Uterus (tissue), 4 donors: ENCODE data around the gene MCRIP1. TPM values are rescaled to one million over a fixed set of nuclear protein-coding genes. Genes with fewer than 3 reads are reported as not detected.

Source experiments
- DNase-seq, 2 donors: peaks; one replicate each; pipeline ENCODE4 v3.0.0-alpha.2; 2019 to 2020
- H3K27ac ChIP-seq, 2 donors: fragments of 200-600 bp; sonication (generic); 1 replicate in 1 of 2; 2 replicates in 1 of 2; pipeline ENCODE4 v1.5.1; 2016 to 2018
- H3K27me3 ChIP-seq, 2 donors: fragments of 200-600 bp; sonication (generic); one replicate each; pipeline ENCODE4 v1.5.1; 2018 to 2019; ENCODE audit warnings: control low read depth in 1 of 2
- H3K36me3 ChIP-seq, 2 donors: fragments of 200-600 bp; sonication (generic); one replicate each; pipeline ENCODE4 v1.5.1; 2019; ENCODE audit warnings: control low read depth in 1 of 2
- H3K4me1 ChIP-seq, 2 donors: fragments of 200-600 bp; sonication (generic); one replicate each; pipeline ENCODE4 v1.5.1; 2018 to 2019; ENCODE audit warnings: control low read depth in 1 of 2
- H3K4me3 ChIP-seq, 2 donors: fragments of 200-600 bp; sonication (generic); 1 replicate in 1 of 2; 2 replicates in 1 of 2; pipeline ENCODE4 v1.5.1; 2018 to 2019; ENCODE audit warnings: mild to moderate bottlenecking in 1 of 2
- H3K9me3 ChIP-seq, 2 donors: fragments of 200-600 bp; sonication (generic); one replicate each; pipeline ENCODE4 v1.5.1; 2019; ENCODE audit warnings: control low read depth in 1 of 2
- CTCF ChIP-seq, 4 experiments: fragments of 200-600 bp in 2 of 4; fragments of 450-650 bp in 2 of 4; sonication (generic) in 2 of 4; IDR thresholded peaks; one replicate each; pipeline ENCODE4 v1.5.1; 2016 to 2019; ENCODE audit warnings: antibody characterized with exemption in 4 of 4, mild to moderate bottlenecking in 2 of 4, moderate library complexity in 1 of 4
- POLR2A ChIP-seq, 2 donors: fragments of 450-650 bp; IDR thresholded peaks; one replicate each; pipeline ENCODE4 v1.6.1; 2016; ENCODE audit warnings: antibody characterized with exemption in 2 of 2, mild to moderate bottlenecking in 1 of 2, moderate library complexity in 1 of 2
- intact Hi-C: fragments of 100-400 bp; cut with DNase I; formaldehyde crosslinking; loops from one replicate; pipeline ENCODE4 v1.15.1; 2023; ENCODE audit warnings: low total_unique reads
- total RNA-seq, 4 donors: library from RNA; depleted of rRNA in 3 of 4; stranded (reverse); fragments of >200 nt in 3 of 4; gene quantifications; one replicate each; pipeline versions ENCODE4 v1.1.0 to v1.2.4, GENCODE V29; 2014 to 2023
- donor health status: DM: yes; HTN: yes; CAD: no.

MCRIP1 gene
- total RNA-seq, 4 donors from 2014 or later, result 30.5 to 92.6 (median 61.3) TPM

DNA sequence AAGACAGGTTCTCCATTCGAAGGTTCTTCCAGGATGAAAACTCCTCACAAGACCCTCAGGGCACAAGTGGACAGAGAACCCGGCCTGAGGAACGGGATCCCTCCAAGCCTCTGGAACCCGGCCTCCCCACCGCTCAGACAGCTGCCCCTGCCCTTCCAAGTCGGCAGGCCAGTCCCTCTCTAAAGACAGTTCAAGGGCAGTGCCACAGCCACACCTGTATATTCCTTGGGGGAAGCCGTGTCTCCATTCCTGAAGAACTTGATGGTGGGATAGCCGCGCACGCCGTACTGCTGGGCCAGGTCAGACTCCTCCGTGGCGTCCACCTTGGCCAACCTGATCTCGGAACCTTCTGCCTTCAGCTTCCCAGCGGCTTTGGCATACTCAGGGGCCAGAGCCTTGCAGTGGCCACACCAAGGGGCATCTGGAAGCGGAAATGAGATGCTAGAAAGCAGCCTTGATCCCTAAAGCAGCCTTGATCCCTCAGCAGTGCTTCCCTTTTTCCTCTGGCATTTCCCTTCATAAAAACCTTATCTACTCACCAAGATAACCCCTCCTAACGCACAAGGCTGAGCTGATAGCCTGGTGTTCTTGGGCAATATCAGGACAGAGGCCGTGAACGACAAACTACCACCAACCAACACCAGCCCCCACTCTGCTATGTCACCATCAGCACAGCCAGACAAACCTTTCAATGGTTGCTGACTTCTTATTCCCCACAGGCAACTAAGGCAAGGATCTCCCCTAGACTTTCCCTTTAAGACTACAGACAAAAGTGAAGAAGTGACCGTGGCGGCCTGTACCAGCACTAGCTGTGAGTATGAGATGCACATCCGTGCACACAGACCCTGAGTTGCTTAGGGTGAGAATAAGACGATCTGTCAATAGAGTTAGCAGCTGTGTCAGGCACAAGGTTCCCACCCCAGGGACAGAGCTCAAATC is 26.1 kb upstream of the MCRIP1 start:
- Histone ChIP-seq H3K27ac (peak overlapping the region; percentile 72 to 96), H3K4me3 (peak overlapping the region; percentile 65 to 97), H3K36me3 (no peaks in the 10 kb centered on the region), H3K9me3 (no peaks in the 10 kb centered on the region), H3K4me1 (peaks cover 12% of the 10 kb centered on the region in 2 donors), H3K27me3 (no peaks in the 10 kb centered on the region)
- intact Hi-C loops, result no loop called here
- TF ChIP-seq CTCF (IDR thresholded peaks at IDR 0.05) (no peak), POLR2A (IDR thresholded peaks at IDR 0.05) (no peak)
- DNase-seq, result no peak

- Histone ChIP-seq H3K36me3 (no peaks in the 10 kb centered on the region), H3K27ac (no peak overlapping the region), H3K4me3 (no peak overlapping the region), H3K9me3 (no peaks in the 10 kb centered on the region), H3K27me3 (no peaks in the 10 kb centered on the region), H3K4me1 (peaks cover 12% of the 10 kb centered on the region in 2 donors)
- TF ChIP-seq POLR2A (IDR thresholded peaks at IDR 0.05) (no peak), CTCF (IDR thresholded peaks at IDR 0.05) (no peak)
- no peak for DNase-seq
- intact Hi-C loops, result no loop called here
These were observed 25.3 kb upstream of the MCRIP1 start for GRCh38 chr17:81858170-81858966.

GRCh38 chr17:81854974-81855774 is 22.1 kb upstream of the MCRIP1 start:
- Histone ChIP-seq H3K9me3 (no peaks in the 10 kb centered on the region), H3K27ac (no peak overlapping the region), H3K36me3 (no peaks in the 10 kb centered on the region), H3K27me3 (no peaks in the 10 kb centered on the region), H3K4me1 (peaks cover 8 to 12% of the 10 kb centered on the region in 2 donors), H3K4me3 (no peak overlapping the region)
- DNase-seq, result no peak
- intact Hi-C loops, result no loop called here
- TF ChIP-seq CTCF (IDR thresholded peaks at IDR 0.05) (no peak), POLR2A (IDR thresholded peaks at IDR 0.05) (no peak)

- Histone ChIP-seq H3K9me3 (no peaks in the 10 kb centered on the region), H3K4me1 (no peaks in the 10 kb centered on the region), H3K4me3 (no peak overlapping the region), H3K27ac (no peak overlapping the region), H3K36me3 (no peaks in the 10 kb centered on the region), H3K27me3 (no peaks in the 10 kb centered on the region)
- TF ChIP-seq POLR2A (IDR thresholded peaks at IDR 0.05), result no peak
- no peak for TF ChIP-seq CTCF (IDR thresholded peaks at IDR 0.05)
- intact Hi-C loops, result no loop called here
- no peak for DNase-seq
These were observed 19.1 kb upstream of the MCRIP1 start for GRCh38 chr17:81852237-81852636.
